Ascending aorta (tissue), 2 donors: ENCODE measurements around the gene BCL6B. TPM values are rescaled to one million over a fixed set of nuclear protein-coding genes. Genes with fewer than 3 reads are reported as not detected.

Experiments used
- DNase-seq, 2 donors: peaks; one replicate each; pipeline ENCODE4 v3.0.0-alpha.2; 2019; ENCODE audit warnings: low spot score in 2 of 2
- H3K27ac ChIP-seq, 2 donors: fragments of 200-600 bp; sonication (generic); one replicate each; pipeline ENCODE4 v1.5.1; 2016 to 2017; ENCODE audit warnings: mild to moderate bottlenecking in 1 of 2
- H3K27me3 ChIP-seq: fragments of 200-600 bp; sonication (generic); one replicate; pipeline ENCODE4 v1.5.1; 2017
- H3K36me3 ChIP-seq, 2 donors: fragments of 200-600 bp; sonication (generic); one replicate each; pipeline ENCODE4 v1.5.1; 2016
- H3K4me1 ChIP-seq, 2 donors: fragments of 200-600 bp; sonication (generic); one replicate each; pipeline ENCODE4 v1.5.1; 2016 to 2017; ENCODE audit warnings: mild to moderate bottlenecking in 1 of 2
- H3K4me3 ChIP-seq, 2 donors: fragments of 200-600 bp; sonication (generic); one replicate each; pipeline ENCODE4 v1.5.1; 2016 to 2017; ENCODE audit warnings: mild to moderate bottlenecking in 1 of 2
- H3K9me3 ChIP-seq, 2 donors: fragments of 200-600 bp; sonication (generic); one replicate each; pipeline ENCODE4 v1.5.1; 2016
- intact Hi-C: fragments of 100-400 bp; cut with DNase I; formaldehyde crosslinking; loops from one replicate; pipeline ENCODE4 v1.15.1; 2023
- total RNA-seq: library from RNA; depleted of rRNA; stranded (reverse); fragments of >200 nt; gene quantifications from one replicate; pipeline ENCODE4 v1.1.0, GENCODE V29; 2016
- TF ChIP-seq, protein P1 (sequence below), 3 experiments: fragments of 200-600 bp in 2 of 3; fragments of 450-650 bp in 1 of 3; sonication (generic) in 2 of 3; IDR thresholded peaks; one replicate each; pipeline ENCODE4 v1.5.1; 2016 to 2019; ENCODE audit warnings: antibody characterized with exemption in 3 of 3, mild to moderate bottlenecking in 1 of 3, moderate library complexity in 1 of 3

The BCL6B gene
- total RNA-seq, 1 donor from 2014 or later, result 16.4 TPM

DNA sequence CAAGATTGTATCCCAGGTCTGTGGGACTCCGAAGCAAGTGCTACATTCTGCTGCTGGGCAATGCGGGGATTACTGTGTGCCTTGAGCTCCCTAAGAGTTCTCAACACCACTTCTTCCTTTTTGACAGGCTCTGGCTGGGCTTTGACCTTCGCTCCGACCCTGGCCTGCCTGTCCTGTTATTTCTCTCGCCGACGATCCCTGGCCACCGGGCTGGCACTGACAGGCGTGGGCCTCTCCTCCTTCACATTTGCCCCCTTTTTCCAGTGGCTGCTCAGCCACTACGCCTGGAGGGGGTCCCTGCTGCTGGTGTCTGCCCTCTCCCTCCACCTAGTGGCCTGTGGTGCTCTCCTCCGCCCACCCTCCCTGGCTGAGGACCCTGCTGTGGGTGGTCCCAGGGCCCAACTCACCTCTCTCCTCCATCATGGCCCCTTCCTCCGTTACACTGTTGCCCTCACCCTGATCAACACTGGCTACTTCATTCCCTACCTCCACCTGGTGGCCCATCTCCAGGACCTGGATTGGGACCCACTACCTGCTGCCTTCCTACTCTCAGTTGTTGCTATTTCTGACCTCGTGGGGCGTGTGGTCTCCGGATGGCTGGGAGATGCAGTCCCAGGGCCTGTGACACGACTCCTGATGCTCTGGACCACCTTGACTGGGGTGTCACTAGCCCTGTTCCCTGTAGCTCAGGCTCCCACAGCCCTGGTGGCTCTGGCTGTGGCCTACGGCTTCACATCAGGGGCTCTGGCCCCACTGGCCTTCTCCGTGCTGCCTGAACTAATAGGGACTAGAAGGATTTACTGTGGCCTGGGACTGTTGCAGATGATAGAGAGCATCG is 15.4 kb downstream of the BCL6B start:
- TF ChIP-seq, protein P1, sequence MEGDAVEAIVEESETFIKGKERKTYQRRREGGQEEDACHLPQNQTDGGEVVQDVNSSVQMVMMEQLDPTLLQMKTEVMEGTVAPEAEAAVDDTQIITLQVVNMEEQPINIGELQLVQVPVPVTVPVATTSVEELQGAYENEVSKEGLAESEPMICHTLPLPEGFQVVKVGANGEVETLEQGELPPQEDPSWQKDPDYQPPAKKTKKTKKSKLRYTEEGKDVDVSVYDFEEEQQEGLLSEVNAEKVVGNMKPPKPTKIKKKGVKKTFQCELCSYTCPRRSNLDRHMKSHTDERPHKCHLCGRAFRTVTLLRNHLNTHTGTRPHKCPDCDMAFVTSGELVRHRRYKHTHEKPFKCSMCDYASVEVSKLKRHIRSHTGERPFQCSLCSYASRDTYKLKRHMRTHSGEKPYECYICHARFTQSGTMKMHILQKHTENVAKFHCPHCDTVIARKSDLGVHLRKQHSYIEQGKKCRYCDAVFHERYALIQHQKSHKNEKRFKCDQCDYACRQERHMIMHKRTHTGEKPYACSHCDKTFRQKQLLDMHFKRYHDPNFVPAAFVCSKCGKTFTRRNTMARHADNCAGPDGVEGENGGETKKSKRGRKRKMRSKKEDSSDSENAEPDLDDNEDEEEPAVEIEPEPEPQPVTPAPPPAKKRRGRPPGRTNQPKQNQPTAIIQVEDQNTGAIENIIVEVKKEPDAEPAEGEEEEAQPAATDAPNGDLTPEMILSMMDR (IDR thresholded peaks at IDR 0.05), result no peak
- Histone ChIP-seq H3K36me3 (no peaks in the 10 kb centered on the region), H3K9me3 (no peaks in the 10 kb centered on the region), H3K27ac (no peak overlapping the region), H3K4me3 (no peak overlapping the region), H3K4me1 (peaks cover 8 to 15% of the 10 kb centered on the region in 2 donors), H3K27me3 (peaks cover 7% of the 10 kb centered on the region)
- intact Hi-C loops, result no loop called here
- no peak for DNase-seq

DNA sequence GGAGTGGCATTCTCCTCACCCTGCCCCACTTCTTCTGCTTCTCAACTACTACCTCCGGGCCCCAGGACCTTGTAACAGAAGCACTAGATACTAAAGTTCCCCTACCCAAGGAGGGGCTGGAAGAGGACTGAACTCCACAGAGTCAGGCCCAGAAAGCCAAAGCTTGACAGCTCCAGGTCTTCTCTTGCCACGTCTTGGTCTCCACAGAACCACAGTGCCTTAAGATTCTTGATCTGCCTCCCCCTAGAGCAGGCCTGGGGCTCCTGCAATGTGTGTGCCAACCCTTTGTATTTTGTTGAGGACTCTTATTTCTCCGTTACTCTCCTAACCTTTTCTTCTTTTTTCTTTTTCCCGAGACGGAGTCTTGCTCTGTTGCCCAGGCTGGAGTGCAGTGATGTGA is 17.0 kb downstream of the BCL6B start:
- DNase-seq, result no peak
- TF ChIP-seq, protein P1 (IDR thresholded peaks at IDR 0.05), result no peak
- Histone ChIP-seq H3K4me3 (no peak overlapping the region), H3K27me3 (peaks cover 7% of the 10 kb centered on the region), H3K4me1 (peaks cover 12 to 21% of the 10 kb centered on the region in 2 donors), H3K27ac (no peak overlapping the region), H3K36me3 (no peaks in the 10 kb centered on the region), H3K9me3 (no peaks in the 10 kb centered on the region)
- intact Hi-C loops, result no loop called here

DNA sequence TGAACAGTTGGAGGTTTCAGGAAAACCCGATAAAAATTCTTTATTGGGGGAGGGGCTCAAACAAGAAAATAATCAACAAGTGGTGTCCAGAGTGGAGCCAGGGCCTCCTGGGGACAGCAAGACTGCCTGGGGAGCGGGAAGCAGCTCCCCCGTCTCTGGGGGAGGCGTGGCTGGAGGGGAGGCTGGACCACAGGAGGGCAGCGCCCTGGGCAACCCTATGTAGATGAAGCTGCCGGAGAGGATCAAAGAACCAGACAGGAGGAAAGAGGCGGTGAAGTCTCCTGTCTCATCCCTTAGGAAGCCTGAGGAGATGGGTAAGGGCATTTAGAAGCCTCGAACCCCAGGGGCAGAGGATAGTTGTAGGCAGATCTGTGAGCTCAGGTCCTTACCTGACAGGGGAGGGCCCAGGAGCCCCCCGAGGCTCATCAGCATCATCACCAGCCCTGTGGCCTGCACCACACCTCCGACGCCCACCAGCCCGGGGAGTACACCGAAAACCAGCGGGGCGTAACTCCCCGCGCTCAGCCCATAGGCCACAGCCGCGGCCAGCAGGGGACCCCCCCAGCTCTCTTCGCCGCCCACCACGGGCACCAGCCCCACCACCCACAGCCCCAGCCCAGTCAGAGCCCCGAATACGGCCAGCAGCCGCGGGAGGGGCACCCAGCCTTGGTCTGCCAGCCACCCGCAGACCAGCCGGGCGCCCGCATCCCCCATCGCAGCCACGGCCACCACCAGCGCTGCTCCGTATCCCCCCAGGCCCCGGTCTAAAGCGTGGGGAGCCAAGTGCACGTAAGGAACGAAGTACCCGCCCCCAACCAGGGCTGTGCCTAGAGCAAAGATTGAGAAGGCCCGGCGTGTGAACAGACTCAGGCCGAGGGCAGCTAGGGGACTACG is 19.0 kb downstream of the BCL6B start:
- intact Hi-C loops, result no loop called here
- Histone ChIP-seq H3K9me3 (no peaks in the 10 kb centered on the region), H3K27me3 (peaks cover 7% of the 10 kb centered on the region), H3K4me3 (peak overlapping the region in 1 of 2 donors; percentile 43), H3K4me1 (peaks cover 12 to 22% of the 10 kb centered on the region in 2 donors), H3K27ac (no peak overlapping the region), H3K36me3 (no peaks in the 10 kb centered on the region)
- DNase-seq, result no peak
- TF ChIP-seq, protein P1 (IDR thresholded peaks at IDR 0.05), result no peak

DNA sequence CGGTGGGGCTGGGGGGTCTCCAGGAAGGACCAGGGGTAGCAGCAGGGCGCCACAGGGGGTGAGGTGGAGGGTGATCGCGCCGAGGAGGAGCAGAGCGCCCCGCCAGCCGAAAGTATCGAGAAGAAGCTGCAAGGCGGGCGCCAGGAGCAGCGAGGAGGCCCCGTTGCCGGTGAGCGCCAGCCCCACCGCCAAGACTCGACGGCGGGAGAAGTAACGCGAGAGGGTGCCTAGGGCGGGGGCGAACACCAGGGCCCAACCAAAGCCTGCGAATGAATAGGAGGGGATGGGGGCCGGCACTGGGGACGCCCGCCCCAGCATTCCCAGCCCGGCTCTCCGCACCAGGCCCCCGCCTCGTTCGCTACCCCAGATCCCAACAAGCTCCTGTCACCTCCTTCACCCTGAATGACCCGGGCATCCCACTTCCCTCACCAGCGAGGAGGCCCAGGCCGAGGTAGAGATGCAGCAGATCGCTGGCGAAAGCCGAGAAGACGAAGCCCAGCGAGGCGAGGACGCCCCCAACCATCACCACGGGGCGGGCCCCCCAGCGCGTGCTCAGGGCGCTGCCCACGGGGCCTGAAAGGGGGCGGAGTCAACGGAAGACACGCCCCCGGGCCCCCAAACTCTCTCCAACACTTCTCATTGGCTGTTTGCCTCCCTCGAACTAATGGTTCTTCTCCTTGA is 19.8 kb downstream of the BCL6B start:
- DNase-seq, result no peak
- Histone ChIP-seq H3K4me3 (peak overlapping the region; percentile 43 to 63), H3K27me3 (peaks cover 7% of the 10 kb centered on the region), H3K4me1 (peaks cover 12 to 22% of the 10 kb centered on the region in 2 donors), H3K27ac (no peak overlapping the region), H3K36me3 (no peaks in the 10 kb centered on the region), H3K9me3 (no peaks in the 10 kb centered on the region)
- intact Hi-C loops, result no loop called here
- TF ChIP-seq, protein P1 (IDR thresholded peaks at IDR 0.05), result no peak

DNA sequence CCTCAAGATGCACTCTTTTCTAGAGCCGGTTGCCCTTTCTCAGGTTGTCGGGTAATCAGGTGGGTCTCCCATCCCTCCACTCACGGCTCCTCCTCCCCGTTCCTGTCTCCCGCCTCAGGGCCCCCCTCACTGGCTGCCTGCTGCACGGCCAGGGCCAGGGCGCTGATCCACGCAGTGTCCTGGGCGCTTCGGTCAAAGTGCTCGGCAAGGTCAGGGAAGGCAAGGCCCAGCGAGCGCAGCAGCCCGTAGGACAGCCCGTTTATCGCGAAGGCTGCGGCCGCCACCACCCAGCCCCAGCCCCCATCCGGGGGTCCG is 20.3 kb downstream of the BCL6B start:
- H3K36me3 ChIP-seq, result no peaks in the 10 kb centered on the region
- H3K4me3 ChIP-seq, result peak overlapping the region; percentile 43 to 63
- no peak for DNase-seq
- no peak overlapping the region for H3K27ac ChIP-seq
- TF ChIP-seq, protein P1 (IDR thresholded peaks at IDR 0.05), result no peak
- no peaks in the 10 kb centered on the region for H3K9me3 ChIP-seq
- H3K4me1 ChIP-seq, result peaks cover 12 to 22% of the 10 kb centered on the region in 2 donors
- intact Hi-C loops, result no loop called here
- peaks cover 7% of the 10 kb centered on the region for H3K27me3 ChIP-seq
